NCI-H69 (cell line): ENCODE results near the gene SNORC.

ENCODE experiments used
- DNase-seq: peaks from one replicate; lab custom pipeline; 2025; lab: John Stamatoyannopoulos, UW

Gene SNORC

DNA sequence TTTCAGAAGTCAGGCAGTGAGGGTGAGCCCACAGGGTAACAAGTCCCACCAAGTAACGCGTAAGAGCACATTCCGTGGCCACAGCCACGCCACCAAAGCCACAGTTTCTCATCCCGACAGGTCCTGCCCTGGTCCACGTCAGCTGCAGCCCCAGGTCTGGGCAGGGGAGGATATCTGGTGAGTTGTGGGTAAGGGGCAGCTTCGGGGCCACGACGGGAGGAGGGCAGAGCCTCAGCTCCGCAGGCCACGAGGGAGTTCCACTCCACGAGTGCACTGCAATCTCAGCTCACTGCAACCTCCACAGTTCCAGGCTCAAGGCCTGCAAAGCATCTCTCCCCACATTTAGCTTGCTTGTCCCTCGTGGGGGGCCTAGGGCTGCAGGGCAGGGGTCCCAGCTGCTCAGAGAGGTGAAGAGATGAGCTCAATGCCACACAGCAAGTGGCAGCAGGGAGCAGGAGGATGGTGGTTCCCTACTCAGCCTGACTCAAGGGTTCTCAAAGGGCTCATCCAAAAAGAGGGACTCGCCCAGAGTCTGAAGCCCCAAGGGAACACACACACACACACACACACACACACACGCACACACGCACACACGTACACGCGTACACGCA, 12.5 kb downstream of the SNORC start:
- no peak for DNase-seq

DNA sequence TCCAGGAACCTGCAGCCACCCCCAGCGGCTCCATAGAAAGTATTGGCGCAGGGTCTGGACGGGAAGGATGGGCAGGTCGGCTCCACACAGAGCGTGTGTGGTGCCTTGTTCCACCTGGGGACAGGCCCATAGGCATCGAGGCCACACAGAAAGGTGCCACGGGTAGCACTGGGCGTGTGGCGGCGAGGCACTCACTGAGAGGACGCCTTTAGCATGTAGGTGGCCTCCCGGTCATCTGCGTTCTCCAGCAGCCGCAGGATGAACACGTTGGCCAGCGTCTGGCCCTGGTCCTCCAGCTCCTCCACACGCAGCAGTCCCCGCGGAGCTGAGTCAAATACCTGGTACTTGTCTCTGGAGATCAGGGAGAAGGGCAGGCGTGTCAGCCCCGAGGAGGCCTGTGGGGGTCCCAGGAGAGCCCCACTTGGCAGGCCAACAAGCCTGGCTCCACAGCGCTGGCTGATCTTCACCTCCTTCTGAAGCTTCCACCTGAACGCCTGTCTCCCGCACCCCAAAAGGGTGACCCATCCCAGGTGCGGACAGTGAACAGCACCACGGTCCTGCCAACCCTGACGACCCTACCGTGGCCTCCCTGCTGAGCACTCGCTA, 13.2 kb downstream of the SNORC start:
- DNase-seq, result no peak

DNA sequence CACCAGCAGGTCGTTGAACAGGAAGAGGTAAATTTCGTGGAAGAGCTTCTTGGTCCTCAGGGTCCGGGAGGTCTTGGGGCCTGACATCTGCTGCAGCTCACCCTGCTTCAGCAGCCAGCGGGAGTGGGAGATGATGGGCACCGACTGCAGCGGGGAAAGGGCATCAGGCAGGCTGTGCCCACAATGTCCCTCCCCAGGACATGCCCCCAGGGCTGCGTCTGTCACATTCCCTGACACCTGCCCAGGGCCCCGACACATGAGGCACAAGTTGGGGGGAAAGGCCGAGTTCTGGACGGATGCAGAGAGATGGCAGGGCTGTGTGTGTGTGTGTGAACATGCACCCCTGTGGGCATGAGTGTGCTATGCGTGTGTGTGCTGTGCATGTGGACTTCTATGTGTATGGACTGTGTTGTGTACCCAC, 13.9 kb downstream of the SNORC start:
- DNase-seq, result no peak

DNA sequence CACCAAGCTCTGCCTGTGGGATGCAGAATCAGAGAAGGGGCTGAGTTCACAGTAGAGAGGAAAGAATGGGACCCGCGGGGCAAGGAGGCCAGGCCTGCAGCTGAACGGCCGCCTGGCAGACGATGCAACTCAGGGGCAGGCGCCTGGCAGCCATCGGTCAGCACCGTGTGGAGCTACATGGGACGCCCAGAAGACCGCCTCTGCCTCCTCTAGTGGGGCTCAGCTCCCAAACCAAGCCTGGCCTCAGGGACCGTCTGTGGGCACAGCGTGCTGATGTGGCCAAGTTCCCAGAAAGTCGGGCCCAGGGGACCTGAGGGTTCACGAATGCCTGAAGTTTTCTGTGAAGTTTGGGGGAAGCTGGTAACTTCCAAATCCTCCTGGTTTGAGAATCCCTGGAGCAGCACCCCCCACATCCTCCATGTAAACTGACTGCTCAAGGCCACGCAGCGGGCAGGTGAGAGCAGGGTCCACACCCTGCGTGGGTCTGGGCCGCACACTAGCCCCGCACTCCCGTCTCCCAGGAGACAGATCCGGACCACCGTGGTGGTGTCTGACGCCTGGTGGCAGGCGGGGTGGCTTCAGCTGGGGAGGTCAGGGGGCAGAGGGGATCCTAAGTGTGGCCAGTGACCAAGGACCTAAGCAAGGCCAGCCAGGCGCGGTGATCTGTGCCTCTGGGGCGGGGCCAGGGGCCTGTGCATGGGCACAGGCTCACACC, 14.6 kb downstream of the SNORC start:
- no peak for DNase-seq

DNA sequence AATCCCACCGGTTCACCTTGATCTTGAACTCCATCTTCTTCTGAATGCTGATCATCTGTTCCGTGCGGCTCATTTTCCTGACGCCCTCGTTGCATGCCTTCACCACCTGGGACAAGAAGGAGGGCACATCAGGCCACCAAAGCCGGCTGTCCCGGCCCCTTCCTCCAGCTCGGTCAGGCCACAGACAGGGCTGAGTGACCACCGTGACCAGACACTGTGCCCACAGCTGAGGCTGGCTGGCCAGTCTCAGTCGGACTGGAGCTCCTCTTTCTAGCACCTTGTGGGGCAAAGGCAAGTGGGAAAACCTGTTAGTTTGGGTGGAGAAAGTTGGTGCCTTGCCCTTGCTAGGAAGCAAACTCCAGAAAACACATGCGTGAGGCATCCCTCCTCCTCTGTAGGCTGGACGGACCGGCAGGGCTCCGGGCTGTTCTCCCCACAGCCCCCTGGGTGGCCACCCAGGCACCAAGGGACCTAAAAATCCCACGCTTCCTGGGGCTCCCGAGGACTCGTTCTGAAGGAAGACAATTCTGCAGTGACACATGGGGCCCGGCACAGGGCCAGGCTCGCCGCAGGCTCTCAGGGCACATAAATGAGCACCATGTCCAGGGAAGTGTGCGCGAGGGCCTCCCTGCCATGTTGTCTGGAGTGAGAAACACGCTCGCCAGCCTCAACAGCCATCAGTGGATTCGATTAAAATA, 15.3 kb downstream of the SNORC start:
- no peak for DNase-seq

DNA sequence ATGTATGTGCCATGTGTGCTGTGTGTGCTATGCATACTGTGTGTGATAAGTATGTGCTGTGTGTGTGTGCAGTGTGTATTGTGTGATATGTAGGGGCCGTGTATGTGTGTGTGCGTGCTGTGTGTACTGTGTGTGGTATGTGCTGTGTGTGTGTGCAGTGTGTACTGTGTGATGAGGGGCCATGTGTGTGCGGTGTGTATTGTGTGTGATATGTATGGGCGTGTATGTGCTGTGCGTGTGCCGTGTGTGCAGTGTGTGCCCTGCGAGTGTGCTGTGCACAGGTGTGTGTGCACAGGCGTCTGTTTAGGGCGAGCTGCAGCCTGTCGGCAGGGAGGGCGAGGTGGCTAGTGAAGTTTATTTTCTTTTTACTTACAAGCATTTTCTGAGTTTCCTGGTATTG, 16.1 kb downstream of the SNORC start:
- no peak for DNase-seq

DNA sequence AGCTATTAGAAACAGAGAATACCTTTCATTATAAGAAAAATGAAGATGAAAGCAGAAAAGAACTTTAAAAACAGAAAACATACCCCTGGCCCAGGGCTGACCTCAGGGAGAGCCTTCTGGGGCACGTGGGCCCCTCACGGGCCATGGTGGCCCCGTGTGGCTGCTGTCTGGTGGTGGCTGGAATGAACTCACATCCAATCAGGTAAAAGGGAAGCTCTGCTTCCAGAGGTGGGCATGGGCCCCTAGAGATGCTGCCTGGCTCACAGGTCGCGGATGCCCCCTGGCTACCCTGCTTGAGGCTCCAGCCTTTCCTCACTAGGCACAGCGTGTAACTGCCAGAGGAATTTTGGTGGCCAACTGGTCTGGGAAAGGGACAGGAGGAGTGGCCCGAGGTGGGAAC, 16.6 kb downstream of the SNORC start:
- DNase-seq, result no peak

DNA sequence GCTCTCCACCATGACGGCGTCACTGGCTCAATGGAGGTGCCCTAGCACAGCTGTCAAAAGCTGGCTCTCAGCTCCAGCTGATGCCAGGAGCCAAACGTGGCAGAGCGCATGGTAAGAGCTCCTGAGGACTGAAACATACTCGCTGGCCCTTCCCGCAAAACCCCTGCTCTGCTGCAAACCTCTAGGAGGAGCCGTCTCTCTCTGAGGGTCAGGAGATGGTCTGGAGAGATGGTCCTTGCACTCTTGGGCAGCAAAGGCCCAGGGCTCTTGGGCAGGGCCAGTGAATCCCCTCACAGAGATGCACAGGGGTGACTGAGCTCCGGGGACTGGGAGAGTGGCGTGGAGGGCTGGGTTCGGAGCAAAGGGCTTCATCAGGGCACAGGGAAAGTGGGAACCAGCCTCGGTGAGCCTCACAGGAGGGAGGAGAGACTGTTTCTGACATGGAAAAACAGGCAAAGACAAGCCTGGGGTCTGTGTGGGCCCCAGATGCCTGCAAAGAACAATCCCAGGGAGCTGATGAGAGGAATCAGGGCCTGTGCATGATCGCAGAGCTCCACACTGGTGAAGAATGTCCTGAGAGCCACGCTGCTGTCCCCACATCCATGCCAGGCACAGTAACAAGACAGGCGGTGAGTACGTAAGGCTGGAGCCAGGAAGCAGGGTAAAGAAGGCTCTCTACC, 17.2 kb downstream of the SNORC start:
- no peak for DNase-seq

DNA sequence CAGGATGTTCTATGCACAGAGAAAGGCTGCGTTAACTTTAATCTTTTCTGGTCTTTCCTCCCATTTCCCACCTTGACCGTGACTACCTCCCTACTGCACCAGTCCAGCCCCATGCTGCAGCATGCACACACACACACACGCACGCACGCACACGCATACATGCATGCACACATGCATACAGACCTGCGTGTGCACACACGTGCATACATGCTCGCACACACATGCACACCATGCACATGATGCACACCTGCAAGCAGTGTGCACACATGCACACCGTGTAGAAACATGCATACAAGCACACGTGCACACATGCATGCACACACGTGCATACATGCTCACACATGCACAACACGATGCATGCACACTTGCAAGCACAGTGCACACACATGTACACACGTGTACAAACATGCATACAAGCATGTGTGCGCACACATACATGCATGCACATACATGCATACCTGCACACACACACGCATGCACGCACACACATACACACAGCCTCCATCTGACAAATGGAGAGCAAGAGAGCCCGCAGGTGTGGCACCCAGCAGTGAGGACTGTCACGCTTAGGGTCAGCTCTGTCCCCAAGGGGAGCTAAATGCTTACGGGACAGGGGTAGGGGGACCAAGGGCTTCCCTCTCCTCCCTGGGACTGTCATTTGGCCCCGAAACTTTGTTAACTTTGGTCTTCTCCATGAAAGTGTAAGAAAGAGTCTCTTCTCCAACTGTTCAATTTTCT, 18.2 kb downstream of the SNORC start:
- no peak for DNase-seq

DNA sequence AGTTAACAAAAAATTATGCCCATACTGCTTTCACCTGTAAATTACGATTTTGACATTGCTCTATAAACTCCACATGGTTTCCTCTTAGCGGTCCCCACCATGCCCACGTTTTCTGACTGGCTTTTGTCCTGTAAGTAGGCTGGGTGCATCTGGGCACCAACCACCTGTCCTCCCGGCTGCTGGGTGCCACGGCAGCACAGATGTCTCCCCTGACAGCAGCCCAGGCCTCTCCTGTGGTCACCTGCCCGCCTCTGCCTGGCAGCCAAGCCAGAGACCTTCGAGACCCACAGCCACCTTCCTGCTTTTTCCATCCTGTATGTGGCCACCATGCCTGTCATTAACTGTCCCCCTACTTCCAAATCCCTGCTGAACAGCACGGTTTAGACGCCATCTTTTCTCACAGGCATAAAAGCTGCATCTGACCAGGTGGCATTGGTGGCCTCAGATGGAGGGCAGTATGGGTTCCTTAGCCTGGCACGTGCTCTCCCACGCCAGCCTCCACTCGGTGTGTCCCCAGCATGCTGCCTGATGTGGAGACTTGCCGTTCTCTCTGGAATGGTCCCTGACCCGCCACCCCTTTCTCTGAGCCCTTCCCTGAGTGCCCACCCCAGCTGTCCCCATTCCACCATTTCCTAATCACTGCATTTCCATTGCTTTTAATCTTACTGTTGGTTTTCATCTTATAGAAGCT, 18.9 kb downstream of the SNORC start:
- no peak for DNase-seq

DNA sequence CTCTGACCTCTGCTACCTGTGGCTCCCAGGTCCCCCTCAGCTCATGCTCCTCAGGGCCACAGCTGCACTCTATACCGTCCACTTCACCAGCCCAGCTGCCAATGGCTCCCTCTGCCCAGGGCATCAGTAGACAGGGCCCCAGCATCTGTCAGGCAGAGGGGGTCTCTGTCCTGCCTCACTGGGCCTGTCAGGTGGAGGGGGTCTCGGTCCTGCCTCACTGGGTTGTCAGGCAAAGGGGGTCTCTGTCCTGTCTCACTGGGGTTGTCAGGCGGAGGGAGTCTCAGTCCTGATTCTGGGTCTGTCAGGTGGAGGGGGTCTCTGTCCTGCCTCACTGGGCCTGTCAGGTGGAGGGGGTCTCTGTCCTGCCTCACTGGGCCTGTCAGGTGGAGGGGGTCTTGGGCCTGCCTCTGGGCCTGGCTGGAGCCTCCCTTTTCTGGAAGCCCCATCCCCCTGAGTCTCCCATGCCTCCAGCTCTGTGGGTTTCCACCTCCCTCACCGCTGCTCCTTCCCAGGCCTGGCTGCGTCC, 19.9 kb downstream of the SNORC start:
- no peak for DNase-seq

DNA sequence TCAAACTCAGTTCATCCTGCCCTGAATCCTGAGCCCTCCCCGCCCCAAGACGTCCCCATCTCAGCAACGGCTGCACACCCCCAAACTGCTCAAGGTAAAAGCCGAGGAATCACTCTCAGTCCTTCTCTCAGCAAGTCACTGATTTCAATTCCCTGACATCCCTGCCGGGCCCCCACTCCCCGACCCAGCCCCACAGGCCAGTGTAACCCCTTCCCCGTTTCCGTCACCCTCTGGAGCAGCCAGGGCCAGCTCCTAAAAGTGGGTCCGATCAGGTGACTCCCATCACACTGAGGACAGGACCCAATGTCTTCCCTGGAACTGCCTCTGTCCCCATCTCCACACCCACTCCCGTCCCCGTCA, 20.5 kb downstream of the SNORC start:
- DNase-seq, result no peak

DNA sequence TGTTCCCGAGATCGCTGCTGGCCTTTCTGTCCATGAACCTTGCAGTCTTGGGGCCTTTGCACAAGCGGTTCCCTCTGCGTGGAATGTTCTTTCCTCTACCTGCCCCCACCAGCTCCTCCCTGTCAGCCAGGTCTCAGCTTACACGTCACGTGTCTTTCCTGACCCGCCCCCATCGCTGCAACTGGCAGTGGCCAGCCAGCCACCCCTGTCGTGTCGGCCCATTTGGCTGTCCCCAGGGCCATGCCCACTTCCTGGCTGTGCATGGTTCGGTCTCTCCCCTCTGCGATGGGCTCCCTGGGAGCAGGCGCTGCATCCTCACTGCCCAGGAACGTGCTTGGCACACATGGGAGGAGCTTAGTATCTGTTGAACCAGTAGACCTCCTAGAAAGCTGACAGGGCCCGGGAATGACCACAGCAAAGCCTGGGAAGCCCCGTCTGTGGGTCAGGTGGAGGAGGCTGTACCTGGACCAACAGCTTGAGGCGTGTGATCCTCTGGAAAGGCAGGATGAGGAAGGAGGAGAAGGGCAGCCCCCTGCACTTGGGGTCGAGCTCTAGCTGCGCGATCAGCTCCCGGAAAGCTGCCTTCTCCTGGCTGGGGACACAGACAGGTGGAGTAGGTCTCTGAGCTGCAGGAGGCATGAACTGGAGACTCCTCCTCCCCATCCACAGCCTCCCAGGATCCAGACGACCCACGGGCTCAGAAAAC, 21.0 kb downstream of the SNORC start:
- DNase-seq, result peak; percentile 85

DNA sequence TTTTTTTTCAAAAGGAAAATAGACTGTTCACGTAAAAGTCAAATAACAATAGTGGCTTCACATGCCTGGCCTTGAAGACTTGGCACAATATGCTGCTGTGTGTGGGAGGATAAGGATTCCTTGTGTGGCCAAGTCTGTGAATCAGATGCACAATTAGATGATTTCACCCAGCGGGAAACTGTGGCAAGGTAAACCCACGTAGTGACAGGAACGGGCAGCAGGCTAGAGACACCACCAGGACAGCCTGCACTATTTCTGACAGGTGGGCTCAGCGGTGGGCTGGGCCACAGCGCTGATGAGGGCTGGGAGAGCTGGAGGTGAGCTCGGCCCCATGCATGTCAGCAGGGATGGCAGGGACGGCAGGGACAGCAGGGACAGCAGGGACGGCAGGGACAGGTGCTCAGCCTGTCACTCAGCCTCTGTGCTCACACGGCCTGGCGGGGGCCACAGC, 21.6 kb downstream of the SNORC start:
- no peak for DNase-seq

DNA sequence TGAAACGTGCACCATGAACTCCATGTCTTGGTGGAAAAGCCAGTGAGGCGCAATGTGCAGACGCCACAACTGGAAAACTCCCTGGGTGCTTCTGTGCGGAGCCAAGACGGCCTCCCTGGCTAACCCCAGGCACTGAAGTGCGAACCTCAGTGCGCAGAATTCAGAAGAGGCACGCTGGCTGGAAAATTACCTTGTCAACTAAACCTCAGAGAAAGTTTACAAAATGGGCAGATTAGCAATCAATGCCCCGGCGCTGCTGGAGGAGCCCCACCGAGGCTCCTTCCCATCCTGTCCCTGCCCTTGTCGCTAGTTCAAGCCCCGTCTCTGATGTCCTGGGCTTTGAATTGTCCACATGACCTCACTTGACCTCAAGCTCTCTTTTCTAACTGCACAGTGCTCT, 22.2 kb downstream of the SNORC start:
- DNase-seq, result no peak

DNA sequence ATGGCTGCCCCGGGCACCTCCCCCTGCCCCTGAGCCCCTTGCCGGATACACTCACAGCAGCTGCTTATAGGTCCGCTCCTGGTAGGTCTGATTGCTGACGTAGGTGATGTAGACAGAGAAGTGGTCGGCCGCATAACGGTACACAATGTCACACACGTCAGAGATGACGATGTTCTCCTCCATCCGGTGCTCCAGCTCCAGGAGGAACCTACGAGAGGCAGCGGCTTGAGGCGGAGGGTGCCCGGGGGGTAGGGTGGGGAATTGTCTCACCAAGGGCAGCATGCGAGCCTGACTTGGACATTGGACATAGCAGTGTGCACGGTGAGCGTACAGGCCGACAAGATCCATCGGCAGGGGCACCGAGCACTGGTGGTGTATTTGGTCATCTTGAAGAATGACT, 22.8 kb downstream of the SNORC start:
- no peak for DNase-seq

DNA sequence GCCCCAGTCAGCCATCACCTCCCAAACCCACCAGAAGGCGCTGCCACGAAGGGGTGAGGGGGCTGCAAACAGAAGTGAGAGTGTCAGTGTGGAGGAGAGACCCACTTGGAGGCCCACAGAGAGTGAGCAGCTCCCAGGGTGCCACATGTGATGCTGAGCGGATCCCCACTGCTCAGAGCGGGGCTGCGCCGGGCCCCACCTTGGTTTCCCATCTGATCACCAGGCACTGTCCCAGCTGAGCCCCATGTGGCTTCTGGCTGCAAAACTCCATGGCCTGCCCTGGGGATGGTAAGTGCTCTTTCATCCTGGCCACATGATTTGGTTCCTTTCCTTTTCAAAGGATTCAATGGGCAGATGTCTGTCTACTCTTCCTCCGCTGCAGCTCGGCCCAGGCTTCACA, 23.8 kb downstream of the SNORC start:
- no peak for DNase-seq

DNA sequence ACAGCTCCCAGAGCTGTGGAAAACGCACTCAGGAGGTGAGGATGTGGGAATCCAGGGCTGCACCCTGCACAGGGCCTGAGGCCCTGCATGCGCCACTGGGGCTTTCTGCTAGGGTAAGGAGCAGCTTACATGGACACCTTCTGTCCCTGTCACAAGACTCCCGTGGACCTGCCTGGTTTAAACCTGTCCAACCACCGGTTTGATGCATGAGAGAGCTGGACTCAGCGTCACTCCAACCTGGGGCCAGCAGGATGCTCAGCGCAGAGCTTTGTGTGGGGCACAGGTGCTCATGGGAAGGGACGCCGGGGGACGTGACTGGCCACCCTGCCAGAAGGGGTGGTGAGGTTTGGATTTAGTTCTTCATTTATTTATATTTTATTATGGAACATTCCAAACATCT, 24.2 kb downstream of the SNORC start:
- no peak for DNase-seq

DNA sequence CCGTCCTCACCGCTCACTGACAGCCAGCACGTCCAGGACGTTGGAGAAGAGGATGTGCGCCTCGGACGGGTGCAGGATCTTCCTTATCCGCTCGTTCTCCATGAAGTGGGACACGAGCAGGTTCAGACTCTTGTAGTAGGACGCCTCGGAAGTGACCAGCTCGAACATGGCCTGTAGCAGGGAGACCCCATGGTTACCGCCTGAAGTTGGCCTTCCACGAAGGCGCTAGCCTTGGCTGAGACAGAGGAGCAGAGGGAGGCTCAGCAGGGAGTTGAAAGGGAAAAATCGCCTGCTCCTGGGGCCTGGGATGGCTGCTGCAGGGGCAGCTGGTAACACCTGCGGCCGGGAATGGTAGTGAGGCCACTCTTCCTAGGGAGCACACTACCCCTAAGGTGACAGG, 24.7 kb downstream of the SNORC start:
- no peak for DNase-seq

DNA sequence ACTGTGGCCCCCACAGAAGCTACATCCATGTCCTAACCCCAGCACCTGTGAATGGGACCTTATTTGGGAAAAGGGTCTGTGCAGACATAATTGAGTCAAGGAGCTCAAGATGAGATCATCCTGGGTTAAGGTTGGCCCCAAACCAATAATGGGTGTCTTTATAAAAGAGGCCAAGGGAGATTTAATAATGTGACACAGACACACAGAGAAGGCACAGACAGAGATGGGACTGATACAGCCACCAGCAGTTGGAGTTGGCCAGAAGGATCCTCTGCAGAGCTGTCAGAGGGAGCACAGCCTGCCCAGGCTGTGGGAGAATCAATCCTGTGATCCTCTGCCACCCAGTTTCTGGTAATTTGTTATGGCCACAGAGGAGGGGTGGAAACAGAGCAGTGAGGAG, 26.0 kb downstream of the SNORC start:
- DNase-seq, result no peak
